A673 (cell line): ENCODE data around the gene MAP2K5.

ENCODE experiments used
- EZH2 ChIP-seq: fragments of 200-600 bp; sonication (generic); IDR thresholded peaks from 2 replicates; pipeline ENCODE4 v1.6.1; 2017; ENCODE audit warnings: borderline replicate concordance, low read depth, mild to moderate bottlenecking, mixed read lengths, antibody characterized with exemption, low read length; ENCODE audit not compliant: poor library complexity, severe bottlenecking
- TF ChIP-seq, protein P1 (sequence below): fragments of 300-800, 200-600 bp; sonication (generic); conservative IDR thresholded peaks from 2 replicates; pipeline ENCODE4 v1.5.1; 2017; ENCODE audit warnings: low read depth, mild to moderate bottlenecking, antibody characterized with exemption, low read length, moderate library complexity, mixed read lengths

DNA sequence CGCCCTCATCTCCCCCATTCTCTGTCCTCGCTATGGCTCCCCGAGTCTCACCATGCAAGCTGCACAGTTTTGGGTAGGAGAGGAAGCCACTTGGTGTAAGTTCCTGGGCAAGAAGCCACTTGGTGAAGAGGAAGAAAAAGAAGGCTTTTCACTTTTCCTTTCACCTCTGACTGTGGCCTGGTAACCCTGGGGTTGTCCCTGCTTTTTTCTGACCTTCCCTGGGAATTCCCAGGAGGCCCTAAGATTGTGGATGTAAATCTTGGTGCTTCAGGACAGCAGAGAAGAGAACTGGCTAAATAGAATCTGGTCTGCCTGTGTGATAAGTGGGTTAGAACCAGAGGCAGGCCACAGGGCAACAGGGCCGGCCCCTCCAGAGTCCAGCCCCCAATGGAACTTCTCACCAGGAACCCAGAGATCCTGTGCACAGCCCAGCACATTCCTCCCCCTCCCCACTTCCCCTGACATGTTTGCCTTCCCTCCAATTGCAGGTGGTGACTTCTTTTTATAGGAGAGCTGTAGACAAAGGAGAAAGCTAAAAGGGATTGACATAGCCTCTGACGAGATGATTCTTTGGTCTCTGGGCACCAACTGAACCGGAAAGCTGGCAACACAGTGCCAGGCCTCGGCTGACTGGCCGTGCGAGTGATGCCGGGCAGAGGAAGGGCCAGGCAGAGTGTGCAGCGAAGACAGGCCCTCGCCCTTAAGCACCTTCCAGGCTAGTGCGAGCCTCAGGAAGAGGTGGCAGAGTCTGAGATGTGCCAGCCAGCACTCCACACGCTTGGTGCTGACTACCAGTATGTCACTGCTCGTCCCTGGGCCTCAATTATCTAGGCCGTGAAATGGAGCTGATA, 263.4 kb downstream of the MAP2K5 start:
- TF ChIP-seq, protein P1, sequence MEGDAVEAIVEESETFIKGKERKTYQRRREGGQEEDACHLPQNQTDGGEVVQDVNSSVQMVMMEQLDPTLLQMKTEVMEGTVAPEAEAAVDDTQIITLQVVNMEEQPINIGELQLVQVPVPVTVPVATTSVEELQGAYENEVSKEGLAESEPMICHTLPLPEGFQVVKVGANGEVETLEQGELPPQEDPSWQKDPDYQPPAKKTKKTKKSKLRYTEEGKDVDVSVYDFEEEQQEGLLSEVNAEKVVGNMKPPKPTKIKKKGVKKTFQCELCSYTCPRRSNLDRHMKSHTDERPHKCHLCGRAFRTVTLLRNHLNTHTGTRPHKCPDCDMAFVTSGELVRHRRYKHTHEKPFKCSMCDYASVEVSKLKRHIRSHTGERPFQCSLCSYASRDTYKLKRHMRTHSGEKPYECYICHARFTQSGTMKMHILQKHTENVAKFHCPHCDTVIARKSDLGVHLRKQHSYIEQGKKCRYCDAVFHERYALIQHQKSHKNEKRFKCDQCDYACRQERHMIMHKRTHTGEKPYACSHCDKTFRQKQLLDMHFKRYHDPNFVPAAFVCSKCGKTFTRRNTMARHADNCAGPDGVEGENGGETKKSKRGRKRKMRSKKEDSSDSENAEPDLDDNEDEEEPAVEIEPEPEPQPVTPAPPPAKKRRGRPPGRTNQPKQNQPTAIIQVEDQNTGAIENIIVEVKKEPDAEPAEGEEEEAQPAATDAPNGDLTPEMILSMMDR, result no peak
- TF ChIP-seq EZH2, result no peak
